KMS-11 (cell line): ENCODE measurements around the gene IL3RA.

Experiments used
- H2AFZ ChIP-seq: fragments of 200-600 bp; sonication (generic); 2 replicates; pipeline ENCODE4 v1.6.1; 2016; ENCODE audit warnings: antibody characterized with exemption, mixed run types, low read depth
- H3K27ac ChIP-seq: fragments of 200-600 bp; sonication (generic); 2 replicates; pipeline ENCODE4 v1.6.1; 2016; ENCODE audit warnings: mild to moderate bottlenecking, mixed run types
- H3K27me3 ChIP-seq: fragments of 200-600 bp; sonication (generic); 2 replicates; pipeline ENCODE4 v1.6.1; 2017; ENCODE audit warnings: mild to moderate bottlenecking, low read depth, mixed run types, moderate library complexity; ENCODE audit not compliant: insufficient read depth
- H3K36me3 ChIP-seq: fragments of 200-600 bp; sonication (generic); 2 replicates; pipeline ENCODE4 v1.6.1; 2017; ENCODE audit warnings: mild to moderate bottlenecking, mixed run types; ENCODE audit not compliant: insufficient read depth
- H3K4me1 ChIP-seq: fragments of 200-600 bp; sonication (generic); 2 replicates; pipeline ENCODE4 v1.6.1; 2016; ENCODE audit warnings: mild to moderate bottlenecking, low read depth, mixed run types; ENCODE audit not compliant: poor library complexity, severe bottlenecking
- H3K4me2 ChIP-seq: fragments of 200-600 bp; sonication (generic); 2 replicates; pipeline ENCODE4 v1.7.0; 2016; ENCODE audit warnings: mild to moderate bottlenecking, mixed run types
- H3K4me3 ChIP-seq: fragments of 200-600 bp; sonication (generic); IDR thresholded peaks from 2 replicates; pipeline ENCODE4 v1.6.1; 2017; ENCODE audit warnings: low read depth, low read length, mixed read lengths; ENCODE audit not compliant: insufficient read depth
- H3K79me2 ChIP-seq: fragments of 200-600 bp; sonication (generic); 2 replicates; pipeline ENCODE4 v1.6.1; 2016; ENCODE audit warnings: low read depth, mixed run types; ENCODE audit not compliant: insufficient read depth
- H3K9ac ChIP-seq: fragments of 200-600 bp; sonication (generic); 2 replicates; pipeline ENCODE4 v1.6.1; 2016; ENCODE audit warnings: mild to moderate bottlenecking, mixed run types
- H4K20me1 ChIP-seq: fragments of 200-600 bp; sonication (generic); 2 replicates; pipeline ENCODE4 v1.6.1; 2016; ENCODE audit warnings: mild to moderate bottlenecking, mixed run types; ENCODE audit not compliant: insufficient read depth
- TF ChIP-seq, protein P1 (sequence below): fragments of 200-600 bp; sonication (generic); conservative IDR thresholded peaks from 2 replicates; pipeline ENCODE4 v1.6.1; 2017; ENCODE audit warnings: low read depth, mild to moderate bottlenecking, antibody characterized with exemption, low read length, moderate library complexity, mixed read lengths

Gene IL3RA

DNA sequence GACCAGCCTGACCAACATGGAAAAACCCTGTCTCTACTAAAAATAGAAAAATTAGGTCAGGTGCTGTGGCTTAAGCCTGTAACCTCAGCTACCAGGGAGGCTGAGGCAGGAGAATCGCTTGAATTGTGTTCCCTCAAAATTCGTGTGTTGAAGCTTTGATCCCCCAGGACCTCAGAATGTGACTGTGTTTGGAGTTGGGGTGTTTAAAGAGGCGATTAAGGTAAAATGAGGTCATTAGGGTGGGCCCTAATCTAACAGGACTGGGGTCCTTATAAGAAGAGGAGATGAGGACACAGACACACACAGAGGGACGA lies 31.8 kb downstream of the IL3RA start:
- Histone ChIP-seq H3K4me3 (no peak overlapping the region), H3K4me1 (peaks cover 7% of the 10 kb centered on the region), H4K20me1 (no peaks in the 10 kb centered on the region), H3K4me2 (no peak overlapping the region), H3K27ac (no peak overlapping the region), H2AFZ (no peak overlapping the region), H3K79me2 (no peaks in the 10 kb centered on the region), H3K9ac (no peak overlapping the region), H3K27me3 (no peaks in the 10 kb centered on the region), H3K36me3 (no peaks in the 10 kb centered on the region)
- TF ChIP-seq, protein P1, sequence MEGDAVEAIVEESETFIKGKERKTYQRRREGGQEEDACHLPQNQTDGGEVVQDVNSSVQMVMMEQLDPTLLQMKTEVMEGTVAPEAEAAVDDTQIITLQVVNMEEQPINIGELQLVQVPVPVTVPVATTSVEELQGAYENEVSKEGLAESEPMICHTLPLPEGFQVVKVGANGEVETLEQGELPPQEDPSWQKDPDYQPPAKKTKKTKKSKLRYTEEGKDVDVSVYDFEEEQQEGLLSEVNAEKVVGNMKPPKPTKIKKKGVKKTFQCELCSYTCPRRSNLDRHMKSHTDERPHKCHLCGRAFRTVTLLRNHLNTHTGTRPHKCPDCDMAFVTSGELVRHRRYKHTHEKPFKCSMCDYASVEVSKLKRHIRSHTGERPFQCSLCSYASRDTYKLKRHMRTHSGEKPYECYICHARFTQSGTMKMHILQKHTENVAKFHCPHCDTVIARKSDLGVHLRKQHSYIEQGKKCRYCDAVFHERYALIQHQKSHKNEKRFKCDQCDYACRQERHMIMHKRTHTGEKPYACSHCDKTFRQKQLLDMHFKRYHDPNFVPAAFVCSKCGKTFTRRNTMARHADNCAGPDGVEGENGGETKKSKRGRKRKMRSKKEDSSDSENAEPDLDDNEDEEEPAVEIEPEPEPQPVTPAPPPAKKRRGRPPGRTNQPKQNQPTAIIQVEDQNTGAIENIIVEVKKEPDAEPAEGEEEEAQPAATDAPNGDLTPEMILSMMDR: no peak

DNA sequence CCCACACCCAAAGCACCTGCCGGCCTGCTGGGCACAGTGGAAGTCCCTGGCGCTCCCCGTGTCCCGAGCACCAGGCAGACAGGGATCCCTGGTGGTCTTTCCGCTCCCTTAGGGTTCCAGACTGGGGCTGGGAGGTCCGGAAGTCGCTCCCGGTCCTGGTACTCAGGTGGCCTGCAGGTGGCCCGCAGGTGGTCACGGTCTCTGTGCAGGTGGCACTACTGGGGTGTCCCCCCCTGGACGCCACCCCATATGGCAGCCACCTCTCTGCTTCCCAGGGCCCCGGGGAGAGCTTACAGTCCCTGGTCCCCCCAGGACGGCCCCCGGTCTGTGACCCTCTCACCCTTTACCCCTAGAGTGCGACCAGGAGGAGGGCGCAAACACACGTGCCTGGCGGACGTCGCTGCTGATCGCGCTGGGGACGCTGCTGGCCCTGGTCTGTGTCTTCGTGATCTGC lies 41.7 kb downstream of the IL3RA start:
- Histone ChIP-seq H3K9ac (no peak overlapping the region), H3K36me3 (no peaks in the 10 kb centered on the region), H2AFZ (no peak overlapping the region), H3K27me3 (no peaks in the 10 kb centered on the region), H3K4me2 (no peak overlapping the region), H3K79me2 (no peaks in the 10 kb centered on the region), H3K27ac (no peak overlapping the region), H3K4me3 (no peak overlapping the region), H4K20me1 (no peaks in the 10 kb centered on the region), H3K4me1 (no peaks in the 10 kb centered on the region)
- TF ChIP-seq, protein P1: no peak

- no peak overlapping the region for H3K27ac ChIP-seq
- no peak overlapping the region for H3K9ac ChIP-seq
- H3K4me2 ChIP-seq: no peak overlapping the region
- H4K20me1 ChIP-seq: no peaks in the 10 kb centered on the region
- no peaks in the 10 kb centered on the region for H3K36me3 ChIP-seq
- H2AFZ ChIP-seq: no peak overlapping the region
- H3K27me3 ChIP-seq: no peaks in the 10 kb centered on the region
- TF ChIP-seq, protein P1: no peak
- no peaks in the 10 kb centered on the region for H3K79me2 ChIP-seq
- no peaks in the 10 kb centered on the region for H3K4me1 ChIP-seq
- no peak overlapping the region for H3K4me3 ChIP-seq
Observed at GRCh38 chrX:1380672-1381233, 44.2 kb downstream of the IL3RA start.

DNA sequence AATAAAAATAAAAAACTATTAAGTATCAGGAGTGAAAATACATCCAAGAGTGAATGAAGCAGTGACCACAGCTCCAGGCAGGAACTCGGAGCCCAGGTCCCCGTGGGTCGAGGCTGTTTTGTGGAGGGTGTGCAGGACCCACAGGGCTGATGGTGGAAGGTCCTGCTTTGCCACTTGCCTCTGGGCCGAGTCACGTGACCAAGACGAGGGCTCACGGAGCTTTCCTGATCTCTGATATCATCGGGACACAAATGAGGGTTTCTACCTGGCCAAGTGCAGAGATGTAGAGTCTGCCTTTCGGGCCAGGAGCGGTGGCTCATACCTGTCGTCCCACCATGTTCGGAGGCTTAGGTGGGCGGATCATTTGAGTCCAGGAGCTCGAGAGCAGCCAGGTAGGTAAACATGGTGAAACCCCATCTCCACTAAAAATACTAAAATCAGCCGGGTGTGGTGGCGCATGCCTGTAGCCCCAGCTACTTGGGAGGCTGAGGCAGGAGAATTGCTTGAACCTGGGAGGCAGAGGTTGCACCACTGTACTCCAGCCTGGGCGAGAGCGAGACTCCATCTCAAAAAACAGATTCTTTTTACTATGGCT lies 48.2 kb downstream of the IL3RA start:
- Histone ChIP-seq H3K36me3 (no peaks in the 10 kb centered on the region; the same call in 1 of the 2 replicates), H3K4me3 (no peak overlapping the region), H4K20me1 (peaks cover 3% of the 10 kb centered on the region; the same call in 1 of the 2 replicates), H3K9ac (no peak overlapping the region), H2AFZ (no peak overlapping the region), H3K79me2 (peaks cover 15% of the 10 kb centered on the region), H3K4me2 (no peak overlapping the region), H3K27me3 (no peaks in the 10 kb centered on the region), H3K27ac (no peak overlapping the region), H3K4me1 (no peaks in the 10 kb centered on the region)
- TF ChIP-seq, protein P1: no peak
